Renal cortex interstitium (tissue), 15 donors: Measurements from ENCODE around the gene OSTN. TPM values are rescaled to one million over a fixed set of nuclear protein-coding genes. Genes with fewer than 3 reads are reported as not detected.
"Not testable (repeated sequence)": the region's sequence is repeated elsewhere in the genome, so short reads cannot be mapped to it uniquely, and the experiment has no call there.

Source experiments
- DNase-seq, 11 donors: peaks; one replicate each; pipeline ENCODE4 v3.0.0-alpha.2; 2013; ENCODE audit warnings: low read depth in 9 of 11, low spot score in 4 of 11; ENCODE audit errors: extremely low read depth in 1 of 11
- long read RNA-seq, 16 experiments: transcript quantifications; one replicate each; lab custom pipeline, GENCODE V29; 2026
- polyA plus RNA-seq, 3 donors: library from polyadenylated mRNA; unstranded; fragments of 120-200 nt; gene quantifications; one replicate each; pipeline ENCODE4 v1.2.1, GENCODE V29; 2013; ENCODE audit not compliant: insufficient read length in 3 of 3

Gene OSTN
- polyA plus RNA-seq, result 10 to 100 TPM in 1 of 3 donors, 1 to 10 TPM in 2; 7.3 to 10.3 (median 8.5) TPM
- long read RNA-seq, donor 1, result 0 reads
- long read RNA-seq, donor 2, result 0 reads
- long read RNA-seq, donor 3, partial matches to known transcripts, result 0 of 11 reads
- long read RNA-seq, donor 3, other reads (novel, unspliced or antisense), result 11 of 11 reads
- long read RNA-seq, donor 4, result 0 reads
- long read RNA-seq, donor 5, result 0 reads
- long read RNA-seq, donor 6, result 0 reads
- long read RNA-seq, donor 7, result 0 reads
- long read RNA-seq, donor 8, result 0 reads
- long read RNA-seq, donor 9, result 0 reads
- long read RNA-seq, donor 10, result 0 reads
- long read RNA-seq, donor 11, result 0 reads
- long read RNA-seq, donor 12, result 0 reads
- long read RNA-seq, donor 13, result 0 reads
- long read RNA-seq, donor 14, result 0 reads
- long read RNA-seq, donor 15, result 0 reads
- long read RNA-seq, donor 16, result 0 reads

DNA sequence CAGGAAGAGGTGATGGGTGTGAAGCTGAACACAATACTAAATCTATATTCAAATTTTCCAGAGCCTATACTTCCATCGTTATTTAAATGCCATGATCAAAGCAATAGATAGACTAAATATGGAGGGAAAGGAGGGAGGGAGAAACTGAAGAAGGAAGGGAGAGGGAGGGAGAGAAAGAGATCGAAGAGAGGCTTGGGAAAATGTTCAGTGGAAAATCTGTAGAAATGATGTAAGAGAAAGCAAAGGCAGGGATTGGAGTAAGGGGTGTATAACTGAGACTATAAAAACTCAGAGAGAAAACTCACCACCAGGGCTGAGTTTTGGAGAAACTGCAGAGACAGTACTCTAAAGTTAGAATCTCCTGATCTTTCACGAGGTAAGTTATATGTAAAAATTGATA, at the start of gene OSTN:
OSTN (plus strand) TSS at position 310 of the 400 bp plus-strand sequence. CDS start 13,292 bp downstream, outside the sequence.
- DNase-seq, result no peak

GRCh38 chr3:191151653-191152052, 47.4 kb upstream of the OSTN start:
- DNase-seq, result no peak

DNA sequence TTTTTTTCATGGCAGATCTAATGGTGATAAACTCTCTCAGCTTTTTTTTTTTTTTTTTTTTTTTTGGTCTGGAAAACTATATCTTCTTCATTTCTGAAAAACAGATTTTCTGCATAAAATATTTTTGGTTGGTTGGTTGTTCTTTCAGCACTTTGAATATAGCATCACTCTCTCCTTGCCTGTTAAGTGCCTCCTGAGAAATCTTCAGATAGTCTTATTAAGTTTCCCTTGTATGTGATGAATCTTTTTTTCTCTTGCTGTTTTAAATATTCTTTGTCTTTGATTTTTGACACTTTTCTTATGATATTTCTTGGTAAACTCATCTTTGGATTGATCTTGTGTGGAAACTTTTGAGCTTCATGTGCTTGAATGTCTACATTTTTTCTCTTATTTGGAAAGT, 44.2 kb upstream of the OSTN start:
- no peak for DNase-seq

- DNase-seq, result no peak
Measured at GRCh38 chr3:191158247-191158646, 40.8 kb upstream of the OSTN start.

DNA sequence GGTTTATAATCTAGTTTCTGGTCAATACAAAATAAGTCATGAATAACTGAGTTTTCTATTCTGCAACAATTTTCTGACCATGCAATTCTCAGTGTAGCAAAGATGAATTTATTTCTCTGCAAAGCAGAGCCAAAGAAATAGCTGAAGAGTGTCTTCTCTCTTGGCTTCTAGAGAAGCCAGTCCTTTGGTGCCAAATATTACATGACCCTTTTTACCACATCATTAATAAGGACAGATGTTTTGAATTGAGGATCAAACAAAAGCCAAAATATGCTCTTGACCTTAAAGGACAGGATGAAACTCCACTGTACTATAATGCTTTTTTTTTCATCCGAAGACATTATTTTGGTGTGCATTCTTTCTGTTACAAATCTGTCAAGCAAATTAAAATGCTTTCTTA, 40.2 kb upstream of the OSTN start:
- no peak for DNase-seq

DNA sequence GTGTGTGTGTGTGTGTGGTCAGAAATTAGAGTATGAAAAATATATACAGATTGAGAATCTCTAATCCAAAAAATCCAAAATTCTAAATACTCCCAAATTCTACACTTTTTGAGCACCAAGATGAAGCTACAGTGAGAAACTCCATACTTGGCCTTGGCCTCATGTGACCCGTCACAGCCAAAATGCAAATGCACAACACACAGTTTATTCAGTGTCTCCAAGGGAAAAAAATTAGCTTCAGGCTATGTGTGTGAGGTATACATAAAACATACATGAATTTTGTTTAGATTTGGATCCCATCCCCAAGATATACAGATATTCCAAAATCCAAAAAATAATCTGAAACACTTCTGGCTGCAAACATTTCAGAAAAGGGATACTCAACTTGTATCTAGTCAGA, 33.2 kb upstream of the OSTN start:
- no peak for DNase-seq

GRCh38 chr3:191166368-191166767, 32.7 kb upstream of the OSTN start:
- DNase-seq, result no peak

- no peak for DNase-seq
Measured at GRCh38 chr3:191169566-191169965, 29.5 kb upstream of the OSTN start.

DNA sequence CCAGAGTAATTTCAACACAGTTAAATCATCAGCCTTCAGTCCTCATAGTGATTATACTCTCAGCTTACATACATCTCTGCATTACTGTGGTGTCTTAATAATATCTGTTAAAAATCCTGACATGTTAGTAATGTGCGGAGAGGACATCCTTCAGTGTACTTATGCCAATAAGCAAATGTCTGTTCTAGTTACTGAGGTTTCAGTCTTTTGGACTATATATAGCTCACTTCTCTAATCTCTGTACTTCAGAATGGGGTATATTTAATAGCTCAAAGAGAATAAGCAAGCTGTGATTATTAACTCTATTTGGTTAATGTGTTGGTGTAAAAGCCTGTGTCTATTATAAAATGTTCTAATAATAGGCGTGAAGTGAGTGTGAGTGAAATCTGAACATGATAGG, 28.9 kb upstream of the OSTN start:
- DNase-seq, result no peak

DNA sequence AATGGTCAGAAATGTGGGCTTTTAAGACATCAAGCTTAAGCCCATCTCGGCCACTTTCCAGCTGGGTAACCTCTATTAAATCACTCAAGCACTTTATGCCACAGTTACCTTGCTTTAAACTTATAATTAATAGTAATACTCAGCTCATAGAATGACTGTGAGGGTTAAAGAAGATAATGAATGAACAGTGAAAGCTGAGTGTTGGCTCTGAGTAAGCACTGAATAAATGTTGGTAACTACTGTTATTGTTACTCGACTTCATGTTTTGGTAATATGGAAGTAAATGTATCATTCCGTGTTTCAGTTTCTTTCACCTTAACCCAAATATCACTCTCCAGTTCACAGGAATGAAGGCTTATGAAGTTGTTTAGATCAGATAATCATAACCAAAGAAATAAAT, 23.9 kb upstream of the OSTN start:
- no peak for DNase-seq

DNA sequence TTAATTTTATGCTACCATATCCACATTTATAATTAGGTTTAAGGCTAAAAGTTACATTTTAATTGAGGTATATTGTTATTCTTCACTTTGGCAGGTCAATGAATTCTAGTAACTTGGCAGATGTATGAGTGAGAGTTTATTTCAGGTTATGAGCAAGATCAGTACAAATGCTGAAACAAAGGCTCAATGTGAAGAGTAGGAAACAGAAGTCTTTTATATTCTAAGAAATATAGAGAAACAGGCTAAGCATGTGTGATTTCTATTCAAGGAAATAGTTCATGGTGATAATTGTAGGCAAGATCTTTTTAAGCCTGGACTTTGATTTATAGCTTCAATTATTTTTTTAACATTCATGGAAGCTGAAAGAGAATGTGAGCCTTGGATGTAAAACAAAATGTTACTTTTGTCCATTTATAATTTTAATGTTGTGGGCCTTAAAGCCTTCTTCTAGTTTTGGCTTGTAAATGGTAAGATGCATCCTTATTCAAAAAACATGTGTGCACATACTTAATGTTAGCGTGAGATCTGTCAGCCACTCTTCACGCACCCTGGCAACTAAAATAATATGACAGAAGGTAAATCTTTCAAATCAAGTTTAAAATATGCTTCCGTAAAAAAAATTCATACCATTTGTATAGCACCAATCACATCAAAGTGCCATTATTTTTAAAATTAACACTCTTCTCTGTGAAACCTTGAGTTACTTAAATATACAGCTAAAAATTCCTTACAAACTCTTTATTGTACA, 22.8 kb upstream of the OSTN start:
- DNase-seq, result no peak

GRCh38 chr3:191185382-191185781, 13.7 kb upstream of the OSTN start:
- DNase-seq, result not testable (repeated sequence)

GRCh38 chr3:191188246-191188645, 10.8 kb upstream of the OSTN start:
- not testable (repeated sequence) for DNase-seq

- not testable (repeated sequence) for DNase-seq
Measured at GRCh38 chr3:191192270-191192669, 6.8 kb upstream of the OSTN start.

DNA sequence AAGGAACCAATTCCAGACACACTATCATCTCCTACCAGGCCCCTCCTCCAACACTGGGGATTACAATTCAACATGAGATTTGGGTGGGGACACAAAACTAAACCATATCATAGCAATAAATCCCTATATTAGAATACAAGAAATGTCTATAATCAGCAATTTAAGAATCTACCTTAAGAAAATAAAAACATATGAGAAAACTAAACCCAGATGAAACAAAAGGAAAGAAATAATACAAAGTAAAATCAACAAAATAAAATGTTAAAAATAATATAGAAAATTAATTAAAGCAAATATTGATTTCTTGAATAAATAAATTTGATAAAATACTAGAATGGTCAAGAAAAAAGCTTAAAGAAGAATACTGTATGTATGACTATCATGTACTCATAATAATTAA, 6.1 kb upstream of the OSTN start:
- no peak for DNase-seq

DNA sequence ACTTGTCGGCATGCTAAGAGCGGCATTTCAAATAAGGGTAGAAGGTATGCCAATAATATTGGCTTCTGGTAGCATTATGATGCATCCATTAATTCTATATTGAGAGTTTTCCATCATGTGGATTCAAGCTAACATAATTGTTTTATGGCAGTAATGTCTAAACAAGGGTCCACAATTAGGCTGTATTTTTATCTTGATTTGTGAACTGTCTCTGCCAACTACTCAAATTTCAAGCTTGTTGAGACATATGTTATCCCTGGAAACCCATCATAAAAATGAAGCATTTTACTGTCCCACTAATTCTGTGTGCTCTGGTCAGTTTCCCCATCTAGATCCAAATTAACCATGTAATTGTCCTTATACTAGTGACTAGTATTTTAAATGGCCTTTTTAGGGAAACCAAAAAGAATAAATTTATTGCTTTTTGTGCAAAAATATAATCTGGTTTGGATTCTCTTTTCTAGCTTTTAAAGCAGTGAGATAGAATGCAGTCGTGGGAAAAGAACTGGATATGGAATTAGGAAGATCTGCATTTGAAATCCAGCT, 1.2 kb upstream of the OSTN start:
- no peak for DNase-seq

GRCh38 chr3:191198480-191198879, 561 bp upstream of the OSTN start:
- DNase-seq, result no peak

DNA sequence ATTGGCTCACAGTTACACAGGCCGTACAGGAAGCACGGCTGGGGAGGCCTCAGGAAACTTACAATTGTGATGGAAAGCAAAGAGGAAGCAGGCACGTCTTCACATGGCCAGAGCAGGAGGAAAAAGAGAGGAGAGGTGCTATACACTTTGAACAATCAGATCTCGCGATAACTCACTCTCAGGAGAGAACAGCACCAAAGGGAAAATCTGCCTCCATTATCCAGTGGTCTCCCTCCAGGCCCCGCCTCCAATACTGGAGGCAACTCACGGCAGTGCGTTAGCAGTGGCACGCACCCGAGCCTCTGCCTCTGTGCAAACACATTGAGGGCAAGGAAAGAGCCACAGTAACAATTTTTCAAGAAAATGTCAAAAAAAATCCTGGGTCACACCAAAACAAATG, 11.0 kb downstream of the OSTN start:
- no peak for DNase-seq

GRCh38 chr3:191216510-191216909, 17.5 kb downstream of the OSTN start:
- DNase-seq, result no peak

GRCh38 chr3:191217301-191217700, 18.3 kb downstream of the OSTN start:
- DNase-seq, result no peak
